Psoas muscle (tissue), 8 donors: ENCODE measurements around the gene C19orf53. TPM values are rescaled to one million over a fixed set of nuclear protein-coding genes. Genes with fewer than 3 reads are reported as not detected.

Experiments
- ATAC-seq, 4 donors: fragments of 200-7000 bp; cut with Tn5 transposase; one replicate each; pipeline ENCODE4 v1.9.1; 2020; ENCODE audit warnings: moderate library complexity in 3 of 4, mild to moderate bottlenecking in 2 of 4
- DNase-seq, 2 donors: peaks; one replicate each; pipeline ENCODE4 v3.0.0-alpha.2; 2020
- H3K27ac ChIP-seq: fragments of 200-600 bp; one replicate; pipeline ENCODE4 v1.8.0; 2022
- H3K27me3 ChIP-seq, 3 donors: fragments of 200-600 bp in 1 of 3; one replicate each; pipeline versions ENCODE4 v1.6.1 to v1.8.0; 2013 to 2022; ENCODE audit warnings: low read length in 2 of 3, mild to moderate bottlenecking in 2 of 3, moderate library complexity in 1 of 3; ENCODE audit not compliant: insufficient read depth in 3 of 3
- H3K36me3 ChIP-seq, 2 donors: fragments of 200-600 bp in 1 of 2; one replicate each; pipeline versions ENCODE4 v1.6.1 to v1.8.0; 2013 to 2022; ENCODE audit warnings: low read depth in 1 of 2, mild to moderate bottlenecking in 1 of 2, moderate library complexity in 1 of 2; ENCODE audit not compliant: insufficient read depth in 1 of 2
- H3K4me1 ChIP-seq: fragments of 200-600 bp; one replicate; pipeline ENCODE4 v1.8.0; 2022
- H3K4me3 ChIP-seq: fragments of 200-600 bp; one replicate; pipeline ENCODE4 v1.8.0; 2022; ENCODE audit warnings: mild to moderate bottlenecking
- H3K9me3 ChIP-seq: fragments of 200-600 bp; one replicate; pipeline ENCODE4 v1.8.0; 2022
- WGBS, 3 donors: extraction: QIAGEN DNeasy Blood & Tissue Kit; methylation state at CpG; one replicate each; pipeline versions ENCODE4 v1.1.6 to v1.1.7; 2013; 5-methylcytosine and 5-hydroxymethylcytosine counted together
- intact Hi-C, 2 donors: fragments of 100-400 bp; cut with DNase I; formaldehyde crosslinking; loops; one replicate each; pipeline versions ENCODE4 v1.11.0 to v1.14.2; 2022
- polyA plus RNA-seq, 3 donors: library from polyadenylated mRNA; stranded (reverse); fragments of 200-250 nt; gene quantifications; one replicate each; pipeline ENCODE4 v1.2.3, GENCODE V29; 2013
- total RNA-seq, 4 donors: library from RNA; stranded (reverse); fragmentation: NEBNext Ultra II Directional in 2 of 4; extraction: Animal tissue kit (Norgen Biotek cat#: 25700) in 2 of 4; gene quantifications; one replicate each; pipeline versions ENCODE4 v1.2.1 to v1.2.4, GENCODE V29; 2021 to 2023
- TF ChIP-seq, protein P1 (sequence below): fragments of 200-600 bp; IDR thresholded peaks from one replicate; pipeline ENCODE4 v1.8.0; 2022; ENCODE audit warnings: antibody characterized with exemption
- donor health status: healthy with polysubstance abuse.
- donor health status: DM: no; HTN: no; CAD: no; lungs with moderate emphysema.
- donor health status: Bipolar disorder and iron deficiency.
- donor health status: healthy.
- donor health status: DM: yes; HTN: yes; CAD: no.
- donor health status: DM: no; HTN: no; CAD: no.
- donor health status: DM: no; HTN: no; CAD: no.
- donor health status: DM: yes; HTN: yes; CAD: no.

C19orf53 gene
- total and polyA plus RNA-seq, 7 donors: 88.9 to 196 (median 109) TPM

DNA sequence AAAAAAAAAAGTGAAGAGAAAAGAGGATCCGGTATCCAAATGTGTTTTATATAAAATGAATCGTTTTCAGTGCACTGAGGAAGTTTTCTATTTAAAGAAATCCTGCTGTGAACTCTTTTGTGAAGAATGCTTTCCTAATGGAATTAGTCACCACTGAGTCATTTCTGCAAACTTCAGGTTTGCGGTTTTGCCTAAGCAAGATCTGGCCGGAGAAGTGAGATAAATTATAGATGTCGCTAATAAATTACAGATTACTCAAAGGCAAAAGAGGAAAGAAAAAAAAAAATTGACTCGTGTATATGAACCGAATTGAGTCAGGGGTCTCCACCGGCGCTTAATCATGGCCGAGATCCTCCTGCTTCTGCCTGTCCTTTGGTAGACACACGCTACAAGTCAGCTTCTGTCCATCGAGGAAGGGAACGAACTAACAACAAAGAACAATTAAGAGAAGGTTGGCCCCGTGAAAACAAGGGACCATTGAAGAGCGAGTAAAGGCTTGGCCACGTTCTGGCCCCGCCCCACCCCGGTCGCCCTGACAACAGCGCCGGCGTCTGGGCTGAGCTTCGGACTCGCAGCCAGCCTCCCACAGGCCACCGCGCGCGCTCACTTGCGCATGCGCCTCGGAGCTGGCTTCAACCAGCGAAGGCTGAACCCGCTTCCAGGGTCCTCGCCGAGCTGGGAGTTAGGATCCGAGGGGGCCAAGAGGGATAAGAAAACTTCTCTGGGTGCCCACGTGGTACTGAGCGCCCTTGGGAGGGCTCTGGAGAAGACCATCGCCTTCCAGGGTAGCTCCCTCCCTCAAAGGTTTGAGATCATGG, 42.9 kb upstream of the C19orf53 start:
- peak; percentile 99 to 100 (median 100) for ATAC-seq
- WGBS, 3 donors: 0 to 1% (median 1%) methylated on average over 37 to 39 of the region's 39 CpGs
- peak; percentile 96 to 97 for DNase-seq

GRCh38 chr19:13732337-13732736, 41.9 kb upstream of the C19orf53 start:
- 80 to 93% (median 86%) methylated on average over 7 to 8 of the region's 8 CpGs for WGBS, 3 donors
- Histone ChIP-seq H3K9me3 (no peaks in the 10 kb centered on the region), H3K4me3 (peak overlapping the region; percentile 74), H3K27ac (no peak overlapping the region), H3K36me3 (no peaks in the 10 kb centered on the region), H3K4me1 (peaks cover 12% of the 10 kb centered on the region), H3K27me3 (no peaks in the 10 kb centered on the region)
- DNase-seq (no peak), ATAC-seq (no peak)
- TF ChIP-seq, protein P1, sequence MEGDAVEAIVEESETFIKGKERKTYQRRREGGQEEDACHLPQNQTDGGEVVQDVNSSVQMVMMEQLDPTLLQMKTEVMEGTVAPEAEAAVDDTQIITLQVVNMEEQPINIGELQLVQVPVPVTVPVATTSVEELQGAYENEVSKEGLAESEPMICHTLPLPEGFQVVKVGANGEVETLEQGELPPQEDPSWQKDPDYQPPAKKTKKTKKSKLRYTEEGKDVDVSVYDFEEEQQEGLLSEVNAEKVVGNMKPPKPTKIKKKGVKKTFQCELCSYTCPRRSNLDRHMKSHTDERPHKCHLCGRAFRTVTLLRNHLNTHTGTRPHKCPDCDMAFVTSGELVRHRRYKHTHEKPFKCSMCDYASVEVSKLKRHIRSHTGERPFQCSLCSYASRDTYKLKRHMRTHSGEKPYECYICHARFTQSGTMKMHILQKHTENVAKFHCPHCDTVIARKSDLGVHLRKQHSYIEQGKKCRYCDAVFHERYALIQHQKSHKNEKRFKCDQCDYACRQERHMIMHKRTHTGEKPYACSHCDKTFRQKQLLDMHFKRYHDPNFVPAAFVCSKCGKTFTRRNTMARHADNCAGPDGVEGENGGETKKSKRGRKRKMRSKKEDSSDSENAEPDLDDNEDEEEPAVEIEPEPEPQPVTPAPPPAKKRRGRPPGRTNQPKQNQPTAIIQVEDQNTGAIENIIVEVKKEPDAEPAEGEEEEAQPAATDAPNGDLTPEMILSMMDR: no peak
- intact Hi-C loops: no loop called here

More for the DNA sequence above, 42.9 kb upstream of the C19orf53 start:
- intact Hi-C loops: no loop called here
- Histone ChIP-seq H3K4me1 (peaks cover 12% of the 10 kb centered on the region), H3K27ac (peak overlapping the region; percentile 77), H3K4me3 (peak overlapping the region; percentile 74), H3K9me3 (no peaks in the 10 kb centered on the region), H3K36me3 (no peaks in the 10 kb centered on the region), H3K27me3 (no peaks in the 10 kb centered on the region)
- TF ChIP-seq, protein P1: no peak

DNA sequence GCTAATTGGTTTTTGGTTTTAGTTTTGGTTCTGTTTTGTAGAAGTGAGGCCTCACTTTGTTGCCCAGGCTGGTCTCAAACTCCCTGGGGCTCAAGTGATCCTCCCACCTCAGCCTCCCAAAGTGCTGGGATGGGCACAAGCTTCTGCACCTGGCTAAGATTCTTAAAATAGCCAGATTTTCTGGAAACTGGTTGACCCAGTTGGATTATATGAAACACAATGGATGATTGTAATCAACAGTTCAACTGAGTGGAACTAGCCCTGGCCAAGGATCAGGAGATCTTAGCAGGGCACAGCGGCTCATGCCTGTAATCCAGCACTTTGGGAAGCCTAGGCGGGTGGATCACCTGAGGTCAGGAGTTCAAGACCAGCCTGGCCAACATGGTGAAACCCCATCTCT, 39.5 kb upstream of the C19orf53 start:
- DNase-seq: no peak
- intact Hi-C loops: no loop called here
- Histone ChIP-seq H3K9me3 (no peaks in the 10 kb centered on the region), H3K4me1 (peaks cover 12% of the 10 kb centered on the region), H3K27me3 (no peaks in the 10 kb centered on the region), H3K36me3 (no peaks in the 10 kb centered on the region), H3K4me3 (no peak overlapping the region), H3K27ac (no peak overlapping the region)
- TF ChIP-seq, protein P1: no peak
- no peak for ATAC-seq
- WGBS, 3 donors: 91 to 100% (median 98%) methylated on average over 2 of the region's 2 CpGs

DNA sequence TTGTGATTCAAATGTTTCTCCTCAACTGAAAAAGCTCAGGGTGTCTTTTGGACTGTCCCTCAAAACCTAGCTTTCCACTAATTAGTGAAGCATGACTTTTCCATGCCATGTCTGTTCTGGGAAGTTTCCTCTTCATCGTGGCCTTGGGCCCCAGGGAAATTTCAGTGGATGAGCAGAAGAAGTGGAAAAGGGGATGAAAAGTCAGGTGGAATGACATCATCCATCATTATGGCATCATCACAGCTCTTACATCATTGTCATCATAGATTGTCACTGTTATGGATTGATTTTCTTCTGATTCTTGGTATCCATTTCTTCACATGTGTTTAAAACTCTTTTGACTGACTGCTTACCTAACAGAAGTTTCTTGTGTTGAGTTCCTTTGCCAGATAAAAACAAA, 36.2 kb upstream of the C19orf53 start:
- WGBS, 3 donors: 60 to 75% (median 65%) methylated on average over 1 of the region's 1 CpG
- TF ChIP-seq, protein P1: no peak
- ATAC-seq (no peak), DNase-seq (no peak)
- intact Hi-C loops: no loop called here
- H3K4me1 ChIP-seq: no peaks in the 10 kb centered on the region
- H3K27me3 ChIP-seq: no peaks in the 10 kb centered on the region
- H3K4me3 ChIP-seq: no peak overlapping the region
- no peaks in the 10 kb centered on the region for H3K9me3 ChIP-seq
- no peaks in the 10 kb centered on the region for H3K36me3 ChIP-seq
- no peak overlapping the region for H3K27ac ChIP-seq
